ENCODE data around the gene GRM7. TPM values are rescaled to one million over a fixed set of nuclear protein-coding genes. Genes with fewer than 3 reads are reported as not detected.

Gene GRM7
- total RNA-seq, 1 experiment from 2014 or later, result 0.28 TPM

- Histone ChIP-seq H2AFZ (ENCODE audit: low read length) (no peak overlapping the region), H3K14ac (ENCODE audit: insufficient read depth, low read length) (no peak overlapping the region), H4K5ac (ENCODE audit: insufficient read length, low read depth, low read length) (no peak overlapping the region), H3K9me3 (ENCODE audit: control insufficient read depth, low read depth, low read length) (no peaks in the 10 kb centered on the region), H2BK12ac (ENCODE audit: insufficient read length, low read depth, low read length) (no peak overlapping the region), H3K23me2 (ENCODE audit: insufficient read length, low read depth, low read length, poor library complexity, severe bottlenecking) (no peaks in the 10 kb centered on the region), H3K4me2 (ENCODE audit: insufficient read depth, insufficient read length, low read length) (no peak overlapping the region), H3K27me3 (ENCODE audit: insufficient read depth, low read length) (no peaks in the 10 kb centered on the region), H3K56ac (ENCODE audit: insufficient read length, low read depth, low read length) (no peak overlapping the region), H2BK20ac (ENCODE audit: low read depth, low read length, poor library complexity, severe bottlenecking) (no peak overlapping the region), H3K18ac (ENCODE audit: insufficient read length, low read depth, low read length) (no peak overlapping the region), H3K23ac (ENCODE audit: insufficient read length, low read depth, low read length) (no peak overlapping the region), H3K9ac (ENCODE audit: extremely low read depth, insufficient read length, low read length) (no peak overlapping the region), H4K8ac (replicated peaks; ENCODE audit: insufficient read length, low read depth, low read length) (no peak overlapping the region), H2BK120ac (ENCODE audit: low read depth, low read length, poor library complexity, severe bottlenecking) (no peak overlapping the region), H4K91ac (ENCODE audit: insufficient read length, low read depth, low read length) (no peak overlapping the region), H2BK15ac (ENCODE audit: low read depth, low read length) (no peak overlapping the region), H3K4ac (ENCODE audit: low read depth, low read length) (no peak overlapping the region), H2BK5ac (ENCODE audit: insufficient read length, low read length) (no peak overlapping the region), H3K79me1 (ENCODE audit: insufficient read depth, low read depth, low read length, poor library complexity, severe bottlenecking) (no peaks in the 10 kb centered on the region), H4K20me1 (ENCODE audit: control insufficient read depth, insufficient read depth, insufficient read length) (no peaks in the 10 kb centered on the region), H3K27ac (ENCODE audit: insufficient read length, low read depth, low read length) (no peak overlapping the region), H3T11ph (ENCODE audit: low read length) (no peak overlapping the region), H3K79me2 (ENCODE audit: insufficient read depth, low read length) (no peaks in the 10 kb centered on the region), H3K4me1 (ENCODE audit: insufficient read depth, low read length) (no peaks in the 10 kb centered on the region; the same call in 1 of the 2 replicates), H2AK5ac (ENCODE audit: insufficient read length, low read length) (no peak overlapping the region)
- Mint-ChIP-seq H3K4me1 (no peaks in the 10 kb centered on the region), H3K27ac (no peak overlapping the region), H3K36me3 (ENCODE audit: insufficient read depth in 1 of 3, low read depth in 3 of 3) (peaks cover 0 to 4% (median 0%) of the 10 kb centered on the region in 3 experiments; a peak in 1 of 7 replicates), H3K9me3 (peaks cover 3 to 6% of the 10 kb centered on the region in 2 experiments; a peak in 3 of 5 replicates), H3K4me3 (no peak overlapping the region), H3K27me3 (ENCODE audit: low read depth) (no peaks in the 10 kb centered on the region)
- no peak for TF ChIP-seq CTCF (conservative IDR thresholded peaks at IDR 0.05)
- WGBS (ENCODE audit: extremely low coverage, insufficient read length, low lambda C conversion rate), result no CpG with 5 or more reads among the region's 1 CpG
- DNase-seq, result no peak
Measured at GRCh38 chr3:7106635-7107034, 245.7 kb downstream of the GRM7 start.
